ENCODE data around the gene KRT8. TPM values are rescaled to one million over a fixed set of nuclear protein-coding genes. Genes with fewer than 3 reads are reported as not detected.

The KRT8 gene
- total and polyA plus RNA-seq, 2 of the 13 experiments (the other 11 are each of a cell fraction or from before 2014, with no cell fraction given): 498 to 718 TPM

GRCh38 chr12:52927964-52928363, 23.1 kb upstream of the KRT8 start:
- Histone ChIP-seq H3K4me1 (ENCODE audit: insufficient read depth, low read length) (peaks cover 55% of the 10 kb centered on the region), H4K20me1 (ENCODE audit: insufficient read depth, low read length) (no peaks in the 10 kb centered on the region), H3K9ac (ENCODE audit: insufficient read depth, low read depth, low read length) (peak overlapping the region; percentile 98), H3K4me2 (ENCODE audit: low read depth, low read length) (peak overlapping the region; percentile 87), H3K27ac (ENCODE audit: extremely low read length, insufficient read depth, low read length) (peak overlapping the region; percentile 99), H3K79me2 (ENCODE audit: insufficient read depth, low read length) (no peaks in the 10 kb centered on the region), H3K36me3 (replicated peaks in 1 of 2; ENCODE audit: control insufficient read depth in 1 of 2, insufficient read depth in 2 of 2, low read length in 2 of 2) (no peaks in the 10 kb centered on the region), H3K27me3 (ENCODE audit: control insufficient read depth in 1 of 2, insufficient read depth in 2 of 2, low read length in 2 of 2) (no peaks in the 10 kb centered on the region), H3K9me3 (ENCODE audit: low read length) (no peaks in the 10 kb centered on the region), H3K4me3 (replicated peaks in 1 of 3; ENCODE audit: insufficient read depth in 1 of 3, low read depth in 2 of 3, low read length in 3 of 3) (0 out of 6 replicates have a peak overlapping the region, but pooled peaks of 1 of the 3 experiments have one; percentile 60), H2AFZ (ENCODE audit: low read length) (no peak overlapping the region)
- 67% methylated on average over 4 of the region's 4 CpGs for WGBS (ENCODE audit: low lambda C conversion rate)
- CTCF ChIA-PET (ENCODE audit: low intra/inter-chr PET ratio, low total read pairs): interaction anchor here (0.9 to 2.3 kb wide), 4 partner anchors 23 to 53 kb away, joined by 3 to 39 read pairs (median 12); partner anchors contain the start of gene KRT8
- intact Hi-C loops (cut with micrococcal nuclease; ENCODE audit: unreplicated experiment): loop anchor here (1.0 to 2.0 kb wide), 4 partner anchors 18 to 53 kb away; partner anchors contain the start of gene KRT8
- ATAC-seq (no peak), FAIRE-seq (no peak), DNase-seq (ENCODE audit: low spot score) (no peak)
- in situ Hi-C loops (cut with HindIII; ENCODE audit: extremely low pct_ligation_motif_present, low pct_unique_long_range_greater_than_20kb): no loop called here
- BruUV-seq (replicated peaks): no TSS peak
- TF ChIP-seq RBM39 (IDR thresholded peaks at IDR 0.05; ENCODE audit: low read depth, low read length, poor library complexity, severe bottlenecking): no peak
- no peak for TF ChIP-seq ZNF441 (CRISPR knock-in tag; IDR thresholded peaks at IDR 0.05; ENCODE audit: borderline replicate concordance)
- no peak for TF ChIP-seq ZEB1 (IDR thresholded peaks at IDR 0.05; ENCODE audit: insufficient replicate concordance, low read depth)
- no peak for TF ChIP-seq LCORL (IDR thresholded peaks at IDR 0.05)
- no peak for TF ChIP-seq LCORL (CRISPR knock-in tag; IDR thresholded peaks at IDR 0.05)
- TF ChIP-seq PHB2 (IDR thresholded peaks at IDR 0.05; ENCODE audit: partially characterized antibody): no peak
- no peak for TF ChIP-seq FOXP4 (CRISPR knock-in tag; IDR thresholded peaks at IDR 0.05)
- TF ChIP-seq ZFAT (CRISPR knock-in tag; conservative IDR thresholded peaks at IDR 0.05): no peak
- no peak for TF ChIP-seq MAX (IDR thresholded peaks at IDR 0.05)
- TF ChIP-seq ZNF160 (CRISPR knock-in tag; IDR thresholded peaks at IDR 0.05): no peak
- TF ChIP-seq ZNF577 (CRISPR knock-in tag; IDR thresholded peaks at IDR 0.05; ENCODE audit: borderline replicate concordance, low read depth): no peak
- TF ChIP-seq MED1 (CRISPR knock-in tag; IDR thresholded peaks at IDR 0.05): no peak
- no peak for TF ChIP-seq HDAC6 (IDR thresholded peaks at IDR 0.05; ENCODE audit: low read depth, low read length)
- TF ChIP-seq ZNF430 (CRISPR knock-in tag; IDR thresholded peaks at IDR 0.05): no peak
- no peak for TF ChIP-seq ZNF777 (CRISPR knock-in tag; IDR thresholded peaks at IDR 0.05)
- TF ChIP-seq TBL1XR1 (IDR thresholded peaks at IDR 0.05; ENCODE audit: borderline replicate concordance, low read length, partially characterized antibody): no peak
- POLR2A ChIA-PET: interaction anchor here (0.8 to 10.5 kb wide), 11 partner anchors 9 to 78 kb away, joined by 3 to 465 read pairs (median 10); partner anchors contain the start of genes EIF4B, KRT18 and KRT8
